ENCODE results near the gene CTSZ.

DNA sequence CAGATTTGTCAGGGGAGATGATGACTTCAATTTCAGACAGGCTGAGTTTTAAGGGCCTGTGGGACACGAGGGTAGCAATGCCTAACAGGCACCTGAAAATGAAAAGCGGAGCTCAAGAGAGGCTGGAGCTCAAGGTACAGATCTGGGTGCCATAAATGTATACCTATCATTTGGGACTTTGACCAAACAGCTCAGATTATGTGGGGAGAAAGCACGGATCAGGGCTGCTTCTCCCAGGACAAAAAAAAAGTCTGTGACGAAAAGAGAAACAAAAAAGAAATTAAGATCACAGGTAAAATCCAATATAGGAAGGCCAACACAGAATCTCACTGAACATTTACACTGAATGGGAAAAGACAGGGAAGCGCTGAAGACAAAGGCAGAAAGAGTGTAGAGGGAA lies 33.6 kb upstream of the CTSZ start:
- TF ChIP-seq, protein P1, sequence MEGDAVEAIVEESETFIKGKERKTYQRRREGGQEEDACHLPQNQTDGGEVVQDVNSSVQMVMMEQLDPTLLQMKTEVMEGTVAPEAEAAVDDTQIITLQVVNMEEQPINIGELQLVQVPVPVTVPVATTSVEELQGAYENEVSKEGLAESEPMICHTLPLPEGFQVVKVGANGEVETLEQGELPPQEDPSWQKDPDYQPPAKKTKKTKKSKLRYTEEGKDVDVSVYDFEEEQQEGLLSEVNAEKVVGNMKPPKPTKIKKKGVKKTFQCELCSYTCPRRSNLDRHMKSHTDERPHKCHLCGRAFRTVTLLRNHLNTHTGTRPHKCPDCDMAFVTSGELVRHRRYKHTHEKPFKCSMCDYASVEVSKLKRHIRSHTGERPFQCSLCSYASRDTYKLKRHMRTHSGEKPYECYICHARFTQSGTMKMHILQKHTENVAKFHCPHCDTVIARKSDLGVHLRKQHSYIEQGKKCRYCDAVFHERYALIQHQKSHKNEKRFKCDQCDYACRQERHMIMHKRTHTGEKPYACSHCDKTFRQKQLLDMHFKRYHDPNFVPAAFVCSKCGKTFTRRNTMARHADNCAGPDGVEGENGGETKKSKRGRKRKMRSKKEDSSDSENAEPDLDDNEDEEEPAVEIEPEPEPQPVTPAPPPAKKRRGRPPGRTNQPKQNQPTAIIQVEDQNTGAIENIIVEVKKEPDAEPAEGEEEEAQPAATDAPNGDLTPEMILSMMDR (IDR thresholded peaks at IDR 0.05; ENCODE audit: borderline replicate concordance, extremely low read depth, low read length, poor library complexity, severe bottlenecking) = no peak
- TF ChIP-seq EZH2 (IDR thresholded peaks at IDR 0.05; ENCODE audit: borderline replicate concordance, low read depth, low read length, severe bottlenecking) = no peak

All from DND-41 (cell line).